ENCODE results near the gene SALL4.

The SALL4 gene

DNA sequence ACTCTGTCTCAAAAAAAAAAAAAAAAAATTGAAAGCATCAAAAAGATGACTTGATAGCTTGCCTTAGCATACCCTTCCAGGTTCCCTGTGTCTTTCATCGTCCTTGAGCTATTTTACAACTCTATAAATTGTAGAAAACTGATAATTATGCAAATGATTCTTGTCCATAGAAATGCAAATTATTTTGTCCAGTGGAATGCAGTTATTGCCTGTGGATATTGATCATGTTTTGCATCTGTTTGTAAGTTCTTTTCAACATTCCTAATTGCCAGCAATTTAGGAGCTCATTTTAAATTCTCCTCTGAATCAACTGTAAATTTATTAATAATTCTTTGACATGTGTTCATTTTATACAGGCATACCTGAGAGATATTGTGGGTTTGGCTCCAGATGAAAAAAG is 27.1 kb downstream of the SALL4 start:
- Histone ChIP-seq H3K9ac (ENCODE audit: low read length) (no peak overlapping the region), H3K4me2 (ENCODE audit: low read depth, low read length, poor library complexity, severe bottlenecking) (no peak overlapping the region), H3K4me3 (ENCODE audit: insufficient read depth, low read length, poor library complexity, severe bottlenecking) (no peak overlapping the region), H3K9me2 (replicated peaks; ENCODE audit: insufficient read depth, low read length) (no peaks in the 10 kb centered on the region), H3K9me3 (ENCODE audit: insufficient read depth, low read length) (no peaks in the 10 kb centered on the region), H3K36me3 (ENCODE audit: low read length) (no peaks in the 10 kb centered on the region), H3K27me3 (ENCODE audit: low read length) (no peaks in the 10 kb centered on the region), H2AFZ (ENCODE audit: low read depth, low read length, severe bottlenecking) (no peak overlapping the region), H4K20me1 (ENCODE audit: low read depth, low read length) (no peaks in the 10 kb centered on the region), H3K79me2 (ENCODE audit: insufficient read depth, low read length) (no peaks in the 10 kb centered on the region), H3K27ac (ENCODE audit: low read depth, low read length) (no peak overlapping the region), H3F3A (ENCODE audit: insufficient read depth) (no peaks in the 10 kb centered on the region)
- TF ChIP-seq EZH2phosphoT487 (conservative IDR thresholded peaks at IDR 0.05; ENCODE audit: low read length) = no peak
- TF ChIP-seq CTCF (IDR thresholded peaks at IDR 0.05; ENCODE audit: insufficient read depth, low read length, poor library complexity, severe bottlenecking) = no peak

DNA sequence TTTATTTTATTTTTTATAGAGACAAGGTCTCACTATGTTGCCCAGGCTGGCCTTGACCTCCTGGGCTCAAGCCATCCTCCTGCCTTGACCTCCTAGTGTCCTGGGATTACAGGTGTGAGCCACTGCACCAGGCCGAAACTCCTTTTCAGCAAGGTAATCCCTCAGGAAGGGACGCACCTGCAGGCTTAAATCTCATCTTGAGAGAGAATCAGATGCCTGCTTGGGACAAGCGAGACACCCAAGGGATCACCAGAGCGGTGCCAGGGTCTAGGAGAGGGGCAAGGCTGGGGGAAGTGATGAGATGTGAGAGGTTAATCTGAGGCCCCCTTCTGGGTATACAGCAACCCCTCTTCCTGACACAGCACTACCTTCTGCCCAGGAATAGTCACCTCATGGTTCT is 30.1 kb downstream of the SALL4 start:
- no peaks in the 10 kb centered on the region for H3K27me3 ChIP-seq (ENCODE audit: low read length)
- no peaks in the 10 kb centered on the region for H3K36me3 ChIP-seq (ENCODE audit: low read length)
- H3K9me3 ChIP-seq (ENCODE audit: insufficient read depth, low read length) = no peaks in the 10 kb centered on the region
- H4K20me1 ChIP-seq (ENCODE audit: low read depth, low read length) = no peaks in the 10 kb centered on the region
- TF ChIP-seq EZH2phosphoT487 (conservative IDR thresholded peaks at IDR 0.05; ENCODE audit: low read length) = no peak
- no peak for TF ChIP-seq CTCF (IDR thresholded peaks at IDR 0.05; ENCODE audit: insufficient read depth, low read length, poor library complexity, severe bottlenecking)
- no peak overlapping the region for H3K4me2 ChIP-seq (ENCODE audit: low read depth, low read length, poor library complexity, severe bottlenecking)
- no peak overlapping the region for H3K27ac ChIP-seq (ENCODE audit: low read depth, low read length)
- H3K79me2 ChIP-seq (ENCODE audit: insufficient read depth, low read length) = no peaks in the 10 kb centered on the region
- no peak overlapping the region for H3K9ac ChIP-seq (ENCODE audit: low read length)
- no peaks in the 10 kb centered on the region for H3K9me2 ChIP-seq (replicated peaks; ENCODE audit: insufficient read depth, low read length)
- no peak overlapping the region for H3K4me3 ChIP-seq (ENCODE audit: insufficient read depth, low read length, poor library complexity, severe bottlenecking)
- H2AFZ ChIP-seq (ENCODE audit: low read depth, low read length, severe bottlenecking) = no peak overlapping the region
- no peaks in the 10 kb centered on the region for H3F3A ChIP-seq (ENCODE audit: insufficient read depth)

DNA sequence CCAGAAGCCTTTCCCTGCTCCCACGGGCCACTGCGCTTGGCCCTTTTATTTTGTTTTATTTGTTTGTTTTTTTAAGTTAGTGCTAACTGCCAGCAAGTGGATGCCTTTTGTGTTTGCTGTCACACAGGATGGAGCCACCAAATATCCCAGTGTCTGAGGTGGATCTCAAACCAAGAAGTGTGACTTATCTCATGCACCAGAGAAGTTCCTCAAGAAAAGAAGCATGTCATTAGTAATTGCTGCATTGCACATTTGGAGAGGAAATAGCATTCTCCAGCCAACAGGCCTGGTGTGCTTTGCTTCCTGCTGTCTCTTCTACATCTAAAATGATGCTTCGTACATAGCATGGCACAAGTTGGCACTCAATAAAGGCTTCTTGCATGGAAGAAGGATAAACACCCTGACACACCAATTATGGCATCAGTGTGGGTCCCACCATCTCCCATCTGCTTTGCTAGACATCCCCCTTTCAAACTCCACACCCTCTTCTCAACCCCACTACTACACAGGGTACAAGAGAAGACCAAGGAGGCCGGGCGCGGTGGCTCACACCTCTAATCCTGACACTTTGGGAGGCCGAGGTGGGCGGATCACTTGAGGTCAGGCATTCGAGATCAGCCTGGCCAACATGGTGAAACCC is 32.2 kb downstream of the SALL4 start:
- no peaks in the 10 kb centered on the region for H3F3A ChIP-seq (ENCODE audit: insufficient read depth)
- H3K27ac ChIP-seq (ENCODE audit: low read depth, low read length) = no peak overlapping the region
- H4K20me1 ChIP-seq (ENCODE audit: low read depth, low read length) = no peaks in the 10 kb centered on the region
- H3K4me3 ChIP-seq (ENCODE audit: insufficient read depth, low read length, poor library complexity, severe bottlenecking) = no peak overlapping the region
- no peaks in the 10 kb centered on the region for H3K9me2 ChIP-seq (replicated peaks; ENCODE audit: insufficient read depth, low read length)
- no peak overlapping the region for H3K4me2 ChIP-seq (ENCODE audit: low read depth, low read length, poor library complexity, severe bottlenecking)
- no peaks in the 10 kb centered on the region for H3K79me2 ChIP-seq (ENCODE audit: insufficient read depth, low read length)
- no peaks in the 10 kb centered on the region for H3K9me3 ChIP-seq (ENCODE audit: insufficient read depth, low read length)
- TF ChIP-seq CTCF (IDR thresholded peaks at IDR 0.05; ENCODE audit: insufficient read depth, low read length, poor library complexity, severe bottlenecking) (no peak), EZH2phosphoT487 (conservative IDR thresholded peaks at IDR 0.05; ENCODE audit: low read length) (no peak)
- no peaks in the 10 kb centered on the region for H3K27me3 ChIP-seq (ENCODE audit: low read length)
- no peaks in the 10 kb centered on the region for H3K36me3 ChIP-seq (ENCODE audit: low read length)
- no peak overlapping the region for H2AFZ ChIP-seq (ENCODE audit: low read depth, low read length, severe bottlenecking)
- H3K9ac ChIP-seq (ENCODE audit: low read length) = no peak overlapping the region
